Activated naive CD8-positive, alpha-beta T cell treated with anti-CD3 and anti-CD28 coated beads, Interleukin-2, amount 10 ng/mL, durations not matched to agents 7 days and 5 days (primary cell): ENCODE results near the gene KCTD12. TPM values are rescaled to one million over a fixed set of nuclear protein-coding genes. Genes with fewer than 3 reads are reported as not detected.
A peak's percentile ranks its signal among the peaks of the same experiment; 100 is the strongest.
"Not testable (repeated sequence)": the region's sequence is repeated elsewhere in the genome, so short reads cannot be mapped to it uniquely, and the experiment has no call there.

Source experiments
- ATAC-seq: fragments of 150-1000 bp; cut with Tn5 transposase; one replicate; pipeline ENCODE4 v1.10.0; 2021; ENCODE audit warnings: low read depth, moderate library complexity
- POLR2A ChIA-PET: fragments of 350-600 bp; sonication (Branson Sonifier 250); formaldehyde crosslinking; loops from one replicate; lab custom pipeline; 2021; ENCODE audit warnings: antibody characterized with exemption; lab: Charles Lee
- DNase-seq: peaks from one replicate; pipeline ENCODE4 v3.0.0; 2021
- H3K27ac Mint-ChIP-seq: one replicate; pipeline ENCODE4 v1.8.0; 2022; ENCODE audit warnings: mild to moderate bottlenecking, mixed read lengths
- H3K27me3 Mint-ChIP-seq: one replicate; pipeline ENCODE4 v1.8.0; 2022; ENCODE audit warnings: mild to moderate bottlenecking, moderate library complexity, mixed read lengths
- H3K36me3 Mint-ChIP-seq: one replicate; pipeline ENCODE4 v1.8.0; 2021; ENCODE audit warnings: mild to moderate bottlenecking, mixed read lengths
- H3K4me1 Mint-ChIP-seq: one replicate; pipeline ENCODE4 v1.8.0; 2021; ENCODE audit warnings: mixed read lengths
- H3K4me3 Mint-ChIP-seq: one replicate; pipeline ENCODE4 v1.8.0; 2022; ENCODE audit warnings: mild to moderate bottlenecking, moderate library complexity, mixed read lengths
- H3K9me3 Mint-ChIP-seq: one replicate; pipeline ENCODE4 v1.8.0; 2021; ENCODE audit warnings: mixed read lengths
- total RNA-seq, 2 experiments: library from RNA; stranded (reverse); gene quantifications; one replicate each; pipeline ENCODE4 v1.2.3, GENCODE V29; 2021

Gene KCTD12
- 1 to 10 TPM; 6.1 to 6.5 TPM for total RNA-seq

- Mint-ChIP-seq H3K27ac (peak within 1 kb of the TSS; percentile 88), H3K4me3 (peak within 1 kb of the TSS; percentile 95), H3K4me1 (peaks cover 26% of the 10 kb centered on the region), H3K27me3 (peaks cover 38% of the 10 kb centered on the region), H3K36me3 (peaks cover 5% of the 10 kb centered on the region), H3K9me3 (no peaks in the 10 kb centered on the region)
- DNase-seq (peak; percentile 85), ATAC-seq (peak; percentile 77)
- POLR2A ChIA-PET = interaction anchor here (1.0 to 2.5 kb wide), 4 partner anchors 8 to 443 kb away, joined by 3 to 9 read pairs (median 6); partner anchors contain the start of gene FBXL3
These were observed at the start of gene KCTD12 for GRCh38 chr13:76886292-76887075. TSS of gene KCTD12 (minus strand) at chr13:76886405. CDS start at chr13:76886148, 257 bp downstream.

- ATAC-seq (no peak), DNase-seq (no peak)
- Mint-ChIP-seq H3K4me1 (no peaks in the 10 kb centered on the region), H3K27ac (no peak overlapping the region), H3K36me3 (no peaks in the 10 kb centered on the region), H3K27me3 (peaks cover 8% of the 10 kb centered on the region), H3K4me3 (no peak overlapping the region), H3K9me3 (peaks cover 3% of the 10 kb centered on the region)
- POLR2A ChIA-PET = no interaction called here
These were observed 48.5 kb upstream of the KCTD12 start for GRCh38 chr13:76934671-76935070.

- Mint-ChIP-seq H3K27ac (no peak overlapping the region), H3K36me3 (no peaks in the 10 kb centered on the region), H3K4me1 (peaks cover 3% of the 10 kb centered on the region), H3K4me3 (no peak overlapping the region), H3K27me3 (no peaks in the 10 kb centered on the region), H3K9me3 (peaks cover 3% of the 10 kb centered on the region)
- ATAC-seq (no peak), DNase-seq (no peak)
- POLR2A ChIA-PET = no interaction called here
These were observed 45.9 kb upstream of the KCTD12 start for GRCh38 chr13:76932076-76932475.

- Mint-ChIP-seq H3K27ac (no peak overlapping the region), H3K4me1 (peaks cover 3% of the 10 kb centered on the region), H3K9me3 (peaks cover 3% of the 10 kb centered on the region), H3K36me3 (no peaks in the 10 kb centered on the region), H3K4me3 (no peak overlapping the region), H3K27me3 (peaks cover 3% of the 10 kb centered on the region)
- POLR2A ChIA-PET = no interaction called here
- no peak for ATAC-seq
- DNase-seq = no peak
These were observed 43.7 kb upstream of the KCTD12 start for GRCh38 chr13:76929851-76930374.

DNA sequence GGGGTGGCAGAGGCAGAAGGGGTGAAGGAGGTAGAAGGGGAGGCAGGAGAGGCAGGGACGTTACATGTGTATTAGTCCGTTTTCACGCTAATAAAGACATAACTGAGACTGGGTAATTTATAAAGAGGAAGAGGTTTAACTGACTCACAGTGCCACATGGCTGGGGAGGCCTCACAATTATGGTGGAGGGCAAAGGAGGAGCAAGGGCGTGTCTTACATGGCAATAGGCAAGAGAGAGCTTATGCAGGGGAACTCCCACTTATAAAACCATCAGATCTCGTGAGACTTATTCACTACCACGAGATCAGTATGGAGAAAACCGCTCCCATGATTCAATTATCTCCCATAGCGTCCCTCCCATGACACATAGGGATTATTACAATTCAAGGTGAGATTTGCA, 43.1 kb upstream of the KCTD12 start:
- Mint-ChIP-seq H3K27ac (no peak overlapping the region), H3K4me1 (peaks cover 3% of the 10 kb centered on the region)
- ATAC-seq = no peak

DNA sequence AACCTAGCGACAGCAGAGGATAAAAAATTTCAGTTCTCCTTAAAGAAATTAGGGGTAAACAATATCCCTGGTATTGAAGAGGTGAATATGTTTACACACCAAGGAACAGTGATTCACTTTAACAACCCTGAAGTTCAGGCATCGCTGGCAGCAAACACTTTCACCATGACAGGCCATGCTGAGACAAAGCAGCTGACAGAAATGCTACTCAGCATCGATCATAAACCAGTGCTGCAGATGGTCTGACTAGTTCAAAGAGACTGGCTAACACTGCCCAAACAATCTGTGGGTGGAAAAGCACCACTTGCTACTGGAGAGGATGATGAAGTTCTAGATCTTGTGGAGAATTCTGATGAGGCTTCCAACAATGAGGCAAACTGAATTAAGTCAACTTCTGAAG, 42.3 kb upstream of the KCTD12 start:
- POLR2A ChIA-PET = no interaction called here
- ATAC-seq (no peak), DNase-seq (no peak)
- no peaks in the 10 kb centered on the region for H3K36me3 Mint-ChIP-seq
- H3K9me3 Mint-ChIP-seq = peaks cover 3% of the 10 kb centered on the region
- H3K4me1 Mint-ChIP-seq = peaks cover 3% of the 10 kb centered on the region
- no peak overlapping the region for H3K27ac Mint-ChIP-seq
- H3K27me3 Mint-ChIP-seq = peaks cover 5% of the 10 kb centered on the region
- no peak overlapping the region for H3K4me3 Mint-ChIP-seq

More for the DNA sequence above, 43.1 kb upstream of the KCTD12 start:
- DNase-seq = no peak
- Mint-ChIP-seq H3K27me3 (peaks cover 5% of the 10 kb centered on the region), H3K36me3 (no peaks in the 10 kb centered on the region), H3K4me3 (no peak overlapping the region), H3K9me3 (peaks cover 3% of the 10 kb centered on the region)
- POLR2A ChIA-PET = no interaction called here

GRCh38 chr13:76927955-76928354, 41.8 kb upstream of the KCTD12 start:
- POLR2A ChIA-PET = no interaction called here
- Mint-ChIP-seq H3K9me3 (peaks cover 3% of the 10 kb centered on the region), H3K36me3 (no peaks in the 10 kb centered on the region)

GRCh38 chr13:76925115-76925514, 38.9 kb upstream of the KCTD12 start:
- H3K4me3 Mint-ChIP-seq = no peak overlapping the region
- no peak overlapping the region for H3K27ac Mint-ChIP-seq
- no peaks in the 10 kb centered on the region for H3K9me3 Mint-ChIP-seq
- ATAC-seq (no peak), DNase-seq (no peak)
- H3K4me1 Mint-ChIP-seq = peaks cover 3% of the 10 kb centered on the region
- no peaks in the 10 kb centered on the region for H3K36me3 Mint-ChIP-seq
- peaks cover 9% of the 10 kb centered on the region for H3K27me3 Mint-ChIP-seq
- POLR2A ChIA-PET = no interaction called here

More at GRCh38 chr13:76927955-76928354, 41.8 kb upstream of the KCTD12 start:
- no peak for ATAC-seq
- no peak for DNase-seq
- no peak overlapping the region for H3K4me3 Mint-ChIP-seq
- H3K27me3 Mint-ChIP-seq = peaks cover 5% of the 10 kb centered on the region
- peaks cover 3% of the 10 kb centered on the region for H3K4me1 Mint-ChIP-seq
- no peak overlapping the region for H3K27ac Mint-ChIP-seq

GRCh38 chr13:76921516-76921915, 35.3 kb upstream of the KCTD12 start:
- ATAC-seq = no peak

GRCh38 chr13:76917755-76918481, 31.7 kb upstream of the KCTD12 start:
- H3K4me1 Mint-ChIP-seq, DNase-seq, H3K4me3 Mint-ChIP-seq, H3K36me3 Mint-ChIP-seq, H3K27ac Mint-ChIP-seq, ATAC-seq, H3K27me3 Mint-ChIP-seq, POLR2A ChIA-PET, H3K9me3 Mint-ChIP-seq: not testable (repeated sequence)

More at GRCh38 chr13:76921516-76921915, 35.3 kb upstream of the KCTD12 start:
- Mint-ChIP-seq H3K27me3 (peaks cover 11% of the 10 kb centered on the region), H3K9me3 (no peaks in the 10 kb centered on the region), H3K4me3 (no peak overlapping the region), H3K27ac (no peak overlapping the region), H3K36me3 (no peaks in the 10 kb centered on the region), H3K4me1 (no peaks in the 10 kb centered on the region)
- POLR2A ChIA-PET = no interaction called here
- DNase-seq = no peak

DNA sequence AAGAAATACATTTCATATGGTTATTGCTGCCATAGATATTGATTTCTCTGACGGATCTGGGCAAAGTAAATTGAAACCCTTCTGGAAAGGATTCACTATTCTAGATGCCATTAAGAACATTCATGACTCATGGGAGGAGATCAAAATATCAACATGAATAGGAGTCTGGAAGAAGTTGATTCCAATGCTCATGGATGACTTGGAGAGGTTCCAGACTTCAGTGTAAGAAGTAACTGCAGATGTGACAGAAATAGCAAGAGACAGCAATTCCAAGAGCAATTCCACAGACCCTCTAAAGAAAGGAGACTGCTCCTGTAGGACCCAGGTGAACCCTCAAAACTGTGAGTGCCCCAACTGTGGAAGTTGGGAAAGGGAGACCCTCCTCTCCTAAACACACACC, 30.9 kb upstream of the KCTD12 start:
- Mint-ChIP-seq H3K9me3 (no peaks in the 10 kb centered on the region), H3K4me3 (no peak overlapping the region), H3K4me1 (no peaks in the 10 kb centered on the region), H3K27me3 (peaks cover 2% of the 10 kb centered on the region), H3K36me3 (no peaks in the 10 kb centered on the region), H3K27ac (no peak overlapping the region)
- POLR2A ChIA-PET = no interaction called here
- ATAC-seq (no peak), DNase-seq (no peak)

GRCh38 chr13:76913898-76914297, 27.7 kb upstream of the KCTD12 start:
- POLR2A ChIA-PET = no interaction called here
- no peaks in the 10 kb centered on the region for H3K36me3 Mint-ChIP-seq

DNA sequence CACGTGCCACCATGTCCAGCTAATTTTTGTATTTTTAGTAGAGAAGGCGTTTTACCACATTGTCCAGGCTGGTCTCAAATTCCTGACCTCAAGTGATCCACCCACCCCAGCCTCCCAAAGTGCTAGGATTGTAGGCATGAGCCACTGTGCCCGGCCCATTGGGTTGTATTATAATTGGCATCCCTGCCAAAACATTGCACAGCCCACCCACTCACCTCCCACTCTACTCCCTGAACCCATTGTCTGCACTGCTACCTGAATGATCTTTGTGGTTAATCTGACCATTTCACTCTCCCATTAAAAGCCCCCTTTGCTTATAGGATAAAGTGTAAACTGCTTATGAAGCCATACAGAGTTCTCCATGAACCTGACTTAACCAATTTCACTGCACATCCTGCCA, 26.3 kb upstream of the KCTD12 start:
- POLR2A ChIA-PET = no interaction called here
- Mint-ChIP-seq H3K4me1 (no peaks in the 10 kb centered on the region), H3K4me3 (no peak overlapping the region), H3K27me3 (peaks cover 4% of the 10 kb centered on the region), H3K36me3 (no peaks in the 10 kb centered on the region), H3K27ac (no peak overlapping the region), H3K9me3 (no peaks in the 10 kb centered on the region)
- DNase-seq (no peak), ATAC-seq (no peak)

More at GRCh38 chr13:76913898-76914297, 27.7 kb upstream of the KCTD12 start:
- no peak overlapping the region for H3K4me3 Mint-ChIP-seq
- H3K27me3 Mint-ChIP-seq = peaks cover 2% of the 10 kb centered on the region
- no peak for ATAC-seq
- H3K27ac Mint-ChIP-seq = no peak overlapping the region
- no peaks in the 10 kb centered on the region for H3K4me1 Mint-ChIP-seq
- no peaks in the 10 kb centered on the region for H3K9me3 Mint-ChIP-seq
- DNase-seq = no peak
